22Rv1 (cell line): ENCODE results near the gene NAXD.

Experiments
- ZFX ChIP-seq: fragments of 450-650 bp; IDR thresholded peaks from 2 replicates; pipeline ENCODE4 v1.6.1; 2017; ENCODE audit warnings: antibody characterized with exemption, borderline replicate concordance
- TF ChIP-seq, protein P1 (sequence below): fragments of 450-650 bp; IDR thresholded peaks from 2 replicates; pipeline ENCODE4 v1.5.1; 2017; ENCODE audit warnings: mild to moderate bottlenecking

DNA sequence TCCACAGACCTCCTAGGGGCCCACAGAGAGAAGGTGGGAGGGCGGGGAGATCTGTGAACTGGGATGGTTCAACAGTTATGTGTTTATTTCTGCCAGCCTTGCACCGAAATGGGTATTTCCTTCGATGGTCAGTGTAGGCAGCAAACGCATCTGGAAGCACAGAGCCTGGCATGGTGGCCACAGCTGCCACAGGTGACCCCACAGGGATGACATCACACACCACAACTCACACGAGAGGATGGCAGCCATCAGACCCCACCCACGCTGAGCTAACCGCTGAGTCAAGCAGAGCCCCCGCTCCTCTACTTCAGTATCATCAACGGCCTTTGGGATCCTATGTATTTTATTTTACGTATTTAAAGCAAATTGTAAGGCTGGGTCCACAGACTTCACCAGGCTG, 37.4 kb downstream of the NAXD start:
- TF ChIP-seq, protein P1, sequence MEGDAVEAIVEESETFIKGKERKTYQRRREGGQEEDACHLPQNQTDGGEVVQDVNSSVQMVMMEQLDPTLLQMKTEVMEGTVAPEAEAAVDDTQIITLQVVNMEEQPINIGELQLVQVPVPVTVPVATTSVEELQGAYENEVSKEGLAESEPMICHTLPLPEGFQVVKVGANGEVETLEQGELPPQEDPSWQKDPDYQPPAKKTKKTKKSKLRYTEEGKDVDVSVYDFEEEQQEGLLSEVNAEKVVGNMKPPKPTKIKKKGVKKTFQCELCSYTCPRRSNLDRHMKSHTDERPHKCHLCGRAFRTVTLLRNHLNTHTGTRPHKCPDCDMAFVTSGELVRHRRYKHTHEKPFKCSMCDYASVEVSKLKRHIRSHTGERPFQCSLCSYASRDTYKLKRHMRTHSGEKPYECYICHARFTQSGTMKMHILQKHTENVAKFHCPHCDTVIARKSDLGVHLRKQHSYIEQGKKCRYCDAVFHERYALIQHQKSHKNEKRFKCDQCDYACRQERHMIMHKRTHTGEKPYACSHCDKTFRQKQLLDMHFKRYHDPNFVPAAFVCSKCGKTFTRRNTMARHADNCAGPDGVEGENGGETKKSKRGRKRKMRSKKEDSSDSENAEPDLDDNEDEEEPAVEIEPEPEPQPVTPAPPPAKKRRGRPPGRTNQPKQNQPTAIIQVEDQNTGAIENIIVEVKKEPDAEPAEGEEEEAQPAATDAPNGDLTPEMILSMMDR: no peak
- TF ChIP-seq ZFX: no peak
